ENCODE results near the gene CST4. TPM values are rescaled to one million over a fixed set of nuclear protein-coding genes. Genes with fewer than 3 reads are reported as not detected.
"Not testable (repeated sequence)": the region's sequence is repeated elsewhere in the genome, so short reads cannot be mapped to it uniquely, and the experiment has no call there.

The CST4 gene
- total RNA-seq, 1 donor = not detected

DNA sequence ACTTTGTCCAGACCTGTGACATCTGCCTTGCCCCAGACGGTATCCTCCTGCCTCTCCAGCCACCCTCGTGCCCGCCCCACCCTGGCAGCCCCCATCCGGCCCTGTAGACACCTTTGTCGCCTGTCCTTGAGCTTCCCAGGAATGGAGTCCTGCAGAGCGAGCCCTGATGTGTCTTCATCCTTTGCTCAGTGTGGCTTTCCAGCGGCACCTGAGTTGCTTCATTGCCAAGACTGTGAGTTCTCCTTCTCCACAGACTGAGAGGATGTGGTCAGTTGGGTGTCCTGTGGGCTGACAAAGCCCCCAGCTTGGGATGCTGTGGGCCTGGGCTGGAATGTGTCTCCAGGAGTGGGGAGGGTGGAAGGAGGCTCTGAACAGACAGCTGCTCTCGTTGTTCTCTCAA, 1.7 kb upstream of the CST4 start:
- H4K20me1 ChIP-seq (ENCODE audit: insufficient read depth, low read length) = no peaks in the 10 kb centered on the region
- no peak for DNase-seq (ENCODE audit: insufficient read length, low spot score, missing footprints)
- peaks cover 18% of the 10 kb centered on the region for H3K4me1 ChIP-seq (ENCODE audit: insufficient read depth, low read length)
- H3K36me3 ChIP-seq (ENCODE audit: insufficient read depth, low read length) = no peaks in the 10 kb centered on the region
- H3K4me3 ChIP-seq (ENCODE audit: insufficient read depth, low read length) = no peak overlapping the region
- no peak overlapping the region for H3K4me2 ChIP-seq (ENCODE audit: insufficient read depth, low read length)
- no peaks in the 10 kb centered on the region for H3K27me3 ChIP-seq (ENCODE audit: insufficient read depth, low read length)
- H2AFZ ChIP-seq (ENCODE audit: low read length) = no peak overlapping the region
- no peak overlapping the region for H3K27ac ChIP-seq (ENCODE audit: low read depth, low read length)
- no peaks in the 10 kb centered on the region for H3K9me3 ChIP-seq (ENCODE audit: low read depth, low read length)
- TF ChIP-seq, protein P1, sequence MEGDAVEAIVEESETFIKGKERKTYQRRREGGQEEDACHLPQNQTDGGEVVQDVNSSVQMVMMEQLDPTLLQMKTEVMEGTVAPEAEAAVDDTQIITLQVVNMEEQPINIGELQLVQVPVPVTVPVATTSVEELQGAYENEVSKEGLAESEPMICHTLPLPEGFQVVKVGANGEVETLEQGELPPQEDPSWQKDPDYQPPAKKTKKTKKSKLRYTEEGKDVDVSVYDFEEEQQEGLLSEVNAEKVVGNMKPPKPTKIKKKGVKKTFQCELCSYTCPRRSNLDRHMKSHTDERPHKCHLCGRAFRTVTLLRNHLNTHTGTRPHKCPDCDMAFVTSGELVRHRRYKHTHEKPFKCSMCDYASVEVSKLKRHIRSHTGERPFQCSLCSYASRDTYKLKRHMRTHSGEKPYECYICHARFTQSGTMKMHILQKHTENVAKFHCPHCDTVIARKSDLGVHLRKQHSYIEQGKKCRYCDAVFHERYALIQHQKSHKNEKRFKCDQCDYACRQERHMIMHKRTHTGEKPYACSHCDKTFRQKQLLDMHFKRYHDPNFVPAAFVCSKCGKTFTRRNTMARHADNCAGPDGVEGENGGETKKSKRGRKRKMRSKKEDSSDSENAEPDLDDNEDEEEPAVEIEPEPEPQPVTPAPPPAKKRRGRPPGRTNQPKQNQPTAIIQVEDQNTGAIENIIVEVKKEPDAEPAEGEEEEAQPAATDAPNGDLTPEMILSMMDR (IDR thresholded peaks at IDR 0.05; ENCODE audit: extremely low read depth, low read depth, low read length) = no peak
- no peaks in the 10 kb centered on the region for H3K79me2 ChIP-seq (ENCODE audit: insufficient read depth, low read length)

GRCh38 chr20:23689399-23689690, 507 bp upstream of the CST4 start:
- Histone ChIP-seq H3K9me3 (ENCODE audit: low read depth, low read length) (no peaks in the 10 kb centered on the region), H3K4me1 (ENCODE audit: insufficient read depth, low read length) (peaks cover 18% of the 10 kb centered on the region), H3K4me3 (ENCODE audit: insufficient read depth, low read length) (no peak overlapping the region), H3K4me2 (ENCODE audit: insufficient read depth, low read length) (no peak overlapping the region), H4K20me1 (ENCODE audit: insufficient read depth, low read length) (no peaks in the 10 kb centered on the region), H3K79me2 (ENCODE audit: insufficient read depth, low read length) (no peaks in the 10 kb centered on the region), H3K36me3 (ENCODE audit: insufficient read depth, low read length) (no peaks in the 10 kb centered on the region), H3K27me3 (ENCODE audit: insufficient read depth, low read length) (no peaks in the 10 kb centered on the region), H2AFZ (ENCODE audit: low read length) (no peak overlapping the region), H3K27ac (ENCODE audit: low read depth, low read length) (no peak overlapping the region)
- DNase-seq (ENCODE audit: insufficient read length, low spot score, missing footprints) = no peak
- TF ChIP-seq, protein P1 (IDR thresholded peaks at IDR 0.05; ENCODE audit: extremely low read depth, low read depth, low read length) = no peak

DNA sequence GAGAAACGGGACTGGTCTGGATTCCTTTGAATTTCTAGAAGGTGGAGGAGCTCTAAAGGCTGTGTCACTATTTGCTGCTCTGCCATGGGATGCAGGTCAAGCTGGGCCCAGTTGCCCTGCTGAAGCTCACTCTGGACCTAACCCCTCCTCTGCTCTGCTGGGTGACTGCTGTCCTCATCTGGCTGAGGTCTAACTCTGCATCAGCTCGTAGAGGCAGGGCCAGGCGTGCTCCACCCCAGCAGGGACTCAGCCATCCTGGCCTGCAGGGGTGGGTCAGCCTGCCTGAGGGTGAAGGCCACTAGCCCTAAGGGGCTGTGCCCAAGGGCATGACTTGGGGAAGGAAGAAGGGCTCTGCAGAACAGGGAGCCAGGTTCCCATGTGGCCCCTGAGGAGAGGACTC, 852 bp downstream of the CST4 start:
- Histone ChIP-seq H3K4me1 (ENCODE audit: insufficient read depth, low read length) (peaks cover 12% of the 10 kb centered on the region), H3K4me2 (ENCODE audit: insufficient read depth, low read length) (no peak overlapping the region), H4K20me1 (ENCODE audit: insufficient read depth, low read length) (no peaks in the 10 kb centered on the region), H3K27ac (ENCODE audit: low read depth, low read length) (no peak overlapping the region), H3K36me3 (ENCODE audit: insufficient read depth, low read length) (no peaks in the 10 kb centered on the region), H3K27me3 (ENCODE audit: insufficient read depth, low read length) (no peaks in the 10 kb centered on the region), H2AFZ (ENCODE audit: low read length) (no peak overlapping the region), H3K4me3 (ENCODE audit: insufficient read depth, low read length) (no peak overlapping the region), H3K79me2 (ENCODE audit: insufficient read depth, low read length) (no peaks in the 10 kb centered on the region), H3K9me3 (ENCODE audit: low read depth, low read length) (no peaks in the 10 kb centered on the region)
- TF ChIP-seq, protein P1 (IDR thresholded peaks at IDR 0.05; ENCODE audit: extremely low read depth, low read depth, low read length) = no peak
- no peak for DNase-seq (ENCODE audit: insufficient read length, low spot score, missing footprints)

DNA sequence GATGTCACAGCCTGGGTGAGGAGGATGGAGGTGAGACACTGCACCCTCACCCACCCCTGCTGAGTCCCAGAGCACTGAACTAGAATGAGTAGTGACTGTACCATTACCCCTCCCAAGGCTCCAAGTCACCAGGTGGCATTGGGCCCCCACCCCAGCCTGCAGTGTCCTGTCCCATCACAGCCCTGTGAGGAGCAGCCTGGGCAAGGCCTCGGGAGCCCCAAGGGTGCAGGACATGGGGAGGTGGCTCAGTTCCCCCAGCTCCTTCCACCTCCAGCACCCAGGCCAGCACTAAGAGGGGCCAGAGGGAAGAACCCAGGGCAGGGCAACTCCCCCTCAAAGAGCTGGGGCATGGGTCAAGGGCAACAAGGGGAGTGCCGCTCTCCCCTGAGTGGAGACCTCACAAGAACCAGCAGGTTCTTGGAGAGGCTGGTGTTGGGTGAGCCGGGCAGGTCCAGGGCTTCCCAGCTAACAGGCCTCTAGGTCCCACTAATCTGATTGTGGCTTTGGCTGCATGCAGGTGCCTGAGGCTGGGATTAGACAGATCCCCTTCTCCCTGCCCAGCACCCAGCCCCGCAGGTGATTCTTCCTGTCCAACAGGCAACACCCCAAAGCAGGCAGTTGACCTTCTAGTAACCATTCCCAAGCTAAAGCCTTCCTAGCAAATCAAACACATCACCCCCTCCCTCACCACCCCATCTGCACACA, 2.6 kb downstream of the CST4 start:
- no peaks in the 10 kb centered on the region for H3K27me3 ChIP-seq (ENCODE audit: insufficient read depth, low read length)
- H4K20me1 ChIP-seq (ENCODE audit: insufficient read depth, low read length) = no peaks in the 10 kb centered on the region
- no peak overlapping the region for H3K4me3 ChIP-seq (ENCODE audit: insufficient read depth, low read length)
- H3K36me3 ChIP-seq (ENCODE audit: insufficient read depth, low read length) = no peaks in the 10 kb centered on the region
- H3K4me2 ChIP-seq (ENCODE audit: insufficient read depth, low read length) = no peak overlapping the region
- H3K27ac ChIP-seq (ENCODE audit: low read depth, low read length) = no peak overlapping the region
- DNase-seq (ENCODE audit: insufficient read length, low spot score, missing footprints) = no peak
- TF ChIP-seq, protein P1 (IDR thresholded peaks at IDR 0.05; ENCODE audit: extremely low read depth, low read depth, low read length) = no peak
- no peaks in the 10 kb centered on the region for H3K9me3 ChIP-seq (ENCODE audit: low read depth, low read length)
- no peaks in the 10 kb centered on the region for H3K4me1 ChIP-seq (ENCODE audit: insufficient read depth, low read length)
- no peaks in the 10 kb centered on the region for H3K79me2 ChIP-seq (ENCODE audit: insufficient read depth, low read length)
- H2AFZ ChIP-seq (ENCODE audit: low read length) = no peak overlapping the region

DNA sequence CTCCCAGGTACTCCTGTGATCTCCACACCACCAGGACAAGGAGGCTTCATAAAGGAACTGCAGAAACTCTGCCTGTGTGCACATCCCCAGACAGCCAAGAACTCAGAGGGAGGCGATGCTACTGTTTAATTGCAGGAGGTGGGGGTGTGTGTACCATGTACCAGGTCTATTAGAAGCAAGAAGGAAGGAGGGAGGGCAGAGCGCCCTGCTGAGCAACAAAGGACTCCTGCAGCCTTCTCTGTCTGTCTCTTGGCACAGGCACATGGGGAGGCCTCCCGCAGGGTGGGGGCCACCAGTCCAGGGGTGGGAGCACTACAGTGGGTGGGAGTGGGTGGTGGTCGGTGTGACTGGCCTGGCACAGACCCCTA, 3.3 kb downstream of the CST4 start:
- DNase-seq (ENCODE audit: insufficient read length, low spot score, missing footprints); H3K9me3 ChIP-seq (ENCODE audit: low read depth, low read length); H2AFZ ChIP-seq (ENCODE audit: low read length); H4K20me1 ChIP-seq (ENCODE audit: insufficient read depth, low read length); H3K4me3 ChIP-seq (ENCODE audit: insufficient read depth, low read length); H3K36me3 ChIP-seq (ENCODE audit: insufficient read depth, low read length); H3K27ac ChIP-seq (ENCODE audit: low read depth, low read length); H3K79me2 ChIP-seq (ENCODE audit: insufficient read depth, low read length); H3K4me1 ChIP-seq (ENCODE audit: insufficient read depth, low read length); H3K4me2 ChIP-seq (ENCODE audit: insufficient read depth, low read length); H3K27me3 ChIP-seq (ENCODE audit: insufficient read depth, low read length): not testable (repeated sequence)
